Measurements from ENCODE around the gene DPH1.

DPH1 gene

GRCh38 chr17:2083613-2084035, 53.7 kb downstream of the DPH1 start:
- Histone ChIP-seq H3K79me2 (ENCODE audit: control insufficient read depth, low read length) (no peaks in the 10 kb centered on the region), H3K36me3 (ENCODE audit: control insufficient read depth, low read length) (peaks cover 10% of the 10 kb centered on the region), H3K4me1 (ENCODE audit: control insufficient read depth, low read length) (peaks cover 26% of the 10 kb centered on the region), H4K20me1 (ENCODE audit: control insufficient read depth, insufficient read depth, low read depth, low read length) (no peaks in the 10 kb centered on the region; the same call in none of the 2 replicates), H3K4me3 (ENCODE audit: low read length) (no peak overlapping the region), H3K9me3 (ENCODE audit: control insufficient read depth, insufficient read depth, low read length) (no peaks in the 10 kb centered on the region), H3F3A (ENCODE audit: control insufficient read depth, insufficient read depth) (no peaks in the 10 kb centered on the region), H3K9me2 (replicated peaks; ENCODE audit: control insufficient read depth, low read length) (no peaks in the 10 kb centered on the region), H3K27ac (ENCODE audit: low read depth, low read length) (no peak overlapping the region), H3K4me2 (ENCODE audit: low read length) (no peak overlapping the region), H3K27me3 (ENCODE audit: control insufficient read depth, low read length) (no peaks in the 10 kb centered on the region)
- TF ChIP-seq EZH2phosphoT487 (IDR thresholded peaks at IDR 0.05; ENCODE audit: borderline replicate concordance, low read length): no peak
- no peak for TF ChIP-seq CTCF (IDR thresholded peaks at IDR 0.05; ENCODE audit: low read depth, low read length, poor library complexity, severe bottlenecking)

GRCh38 chr17:2084036-2084765, 54.2 kb downstream of the DPH1 start:
- H3K9me3 ChIP-seq (ENCODE audit: control insufficient read depth, insufficient read depth, low read length): no peaks in the 10 kb centered on the region

GRCh38 chr17:2084766-2085647, 55.1 kb downstream of the DPH1 start:
- Histone ChIP-seq H3F3A (ENCODE audit: control insufficient read depth, insufficient read depth) (no peaks in the 10 kb centered on the region; the same call in 1 of the 2 replicates), H3K79me2 (ENCODE audit: control insufficient read depth, low read length) (no peaks in the 10 kb centered on the region), H3K27me3 (ENCODE audit: control insufficient read depth, low read length) (no peaks in the 10 kb centered on the region), H3K4me1 (ENCODE audit: control insufficient read depth, low read length) (peaks cover 40% of the 10 kb centered on the region), H4K20me1 (ENCODE audit: control insufficient read depth, insufficient read depth, low read depth, low read length) (no peaks in the 10 kb centered on the region; the same call in none of the 2 replicates), H3K27ac (ENCODE audit: low read depth, low read length) (no peak overlapping the region), H3K36me3 (ENCODE audit: control insufficient read depth, low read length) (peaks cover 13% of the 10 kb centered on the region), H3K9me2 (replicated peaks; ENCODE audit: control insufficient read depth, low read length) (no peaks in the 10 kb centered on the region), H3K9me3 (ENCODE audit: control insufficient read depth, insufficient read depth, low read length) (no peaks in the 10 kb centered on the region), H3K4me2 (ENCODE audit: low read length) (no peak overlapping the region), H3K4me3 (ENCODE audit: low read length) (no peak overlapping the region)
- no peak for TF ChIP-seq CTCF (IDR thresholded peaks at IDR 0.05; ENCODE audit: low read depth, low read length, poor library complexity, severe bottlenecking)
- no peak for TF ChIP-seq EZH2phosphoT487 (IDR thresholded peaks at IDR 0.05; ENCODE audit: borderline replicate concordance, low read length)

More at GRCh38 chr17:2084036-2084765, 54.2 kb downstream of the DPH1 start:
- H3K36me3 ChIP-seq (ENCODE audit: control insufficient read depth, low read length): peaks cover 13% of the 10 kb centered on the region
- no peaks in the 10 kb centered on the region for H3K27me3 ChIP-seq (ENCODE audit: control insufficient read depth, low read length)
- no peak overlapping the region for H3K27ac ChIP-seq (ENCODE audit: low read depth, low read length)
- no peak overlapping the region for H3K4me2 ChIP-seq (ENCODE audit: low read length)
- no peaks in the 10 kb centered on the region; the same call in 1 of the 2 replicates for H3F3A ChIP-seq (ENCODE audit: control insufficient read depth, insufficient read depth)
- H3K4me1 ChIP-seq (ENCODE audit: control insufficient read depth, low read length): peaks cover 32% of the 10 kb centered on the region
- no peaks in the 10 kb centered on the region for H3K9me2 ChIP-seq (replicated peaks; ENCODE audit: control insufficient read depth, low read length)
- no peak for TF ChIP-seq EZH2phosphoT487 (IDR thresholded peaks at IDR 0.05; ENCODE audit: borderline replicate concordance, low read length)
- no peak for TF ChIP-seq CTCF (IDR thresholded peaks at IDR 0.05; ENCODE audit: low read depth, low read length, poor library complexity, severe bottlenecking)
- no peaks in the 10 kb centered on the region for H3K79me2 ChIP-seq (ENCODE audit: control insufficient read depth, low read length)
- H3K4me3 ChIP-seq (ENCODE audit: low read length): no peak overlapping the region
- H4K20me1 ChIP-seq (ENCODE audit: control insufficient read depth, insufficient read depth, low read depth, low read length): no peaks in the 10 kb centered on the region; the same call in none of the 2 replicates

Measured in DOHH2 (cell line).